Fibroblast of villous mesenchyme (primary cell): Measurements from ENCODE around the gene CAPN10. TPM values are rescaled to one million over a fixed set of nuclear protein-coding genes. Genes with fewer than 3 reads are reported as not detected.

Source experiments
- DNase-seq: peaks from one replicate; pipeline ENCODE4 v3.0.0-alpha.2; 2010; ENCODE audit warnings: low read depth
- H3K4me3 ChIP-seq: 2 replicates; pipeline ENCODE4 v1.5.1; 2011; ENCODE audit warnings: low read depth, mild to moderate bottlenecking, low read length
- CTCF ChIP-seq: IDR thresholded peaks from 2 replicates; pipeline ENCODE4 v1.5.1; 2012; ENCODE audit warnings: low read depth, mild to moderate bottlenecking, low read length; ENCODE audit not compliant: insufficient read depth
- total RNA-seq: library from RNA; depleted of rRNA; stranded (reverse); fragments of >200 nt; gene quantifications from 2 replicates; pipeline ENCODE4 v1.2.3, GENCODE V29; 2012

CAPN10 gene
- total RNA-seq, 1 donor, result 20.3 TPM

- DNase-seq, result no peak
- TF ChIP-seq CTCF, result no peak
- H3K4me3 ChIP-seq, result no peak overlapping the region
Observed at GRCh38 chr2:240643093-240643810, 56.7 kb downstream of the CAPN10 start.

- no peak for TF ChIP-seq CTCF
- no peak overlapping the region for H3K4me3 ChIP-seq
- no peak for DNase-seq
Observed at GRCh38 chr2:240643811-240644150, 57.2 kb downstream of the CAPN10 start.

- H3K4me3 ChIP-seq, result no peak overlapping the region
- DNase-seq, result no peak
- TF ChIP-seq CTCF, result no peak
Observed at GRCh38 chr2:240644171-240644651, 57.7 kb downstream of the CAPN10 start.

GRCh38 chr2:240644859-240645301, 58.3 kb downstream of the CAPN10 start:
- TF ChIP-seq CTCF, result no peak
- no peak for DNase-seq
- no peak overlapping the region for H3K4me3 ChIP-seq

DNA sequence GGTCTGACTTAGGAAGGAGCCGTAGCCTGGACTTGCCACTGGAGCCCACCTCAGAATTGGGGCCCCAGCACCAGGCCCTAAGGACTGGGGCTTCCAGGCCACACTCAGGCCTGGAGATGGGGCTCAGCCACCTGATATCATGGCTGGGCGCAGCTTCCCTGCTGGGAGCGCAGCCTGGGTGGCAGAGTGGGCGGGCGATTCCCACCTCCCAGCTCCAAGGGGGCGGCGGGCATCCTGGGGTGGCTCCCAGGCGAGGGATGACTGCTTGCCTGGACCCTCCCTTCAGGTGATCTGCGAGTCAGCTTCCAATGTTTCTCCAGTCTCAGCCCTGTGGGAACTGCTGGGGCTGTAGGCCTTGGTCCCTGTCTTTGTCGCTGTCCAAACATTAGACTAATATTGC, 58.8 kb downstream of the CAPN10 start:
- no peak overlapping the region for H3K4me3 ChIP-seq
- no peak for TF ChIP-seq CTCF
- DNase-seq, result no peak

DNA sequence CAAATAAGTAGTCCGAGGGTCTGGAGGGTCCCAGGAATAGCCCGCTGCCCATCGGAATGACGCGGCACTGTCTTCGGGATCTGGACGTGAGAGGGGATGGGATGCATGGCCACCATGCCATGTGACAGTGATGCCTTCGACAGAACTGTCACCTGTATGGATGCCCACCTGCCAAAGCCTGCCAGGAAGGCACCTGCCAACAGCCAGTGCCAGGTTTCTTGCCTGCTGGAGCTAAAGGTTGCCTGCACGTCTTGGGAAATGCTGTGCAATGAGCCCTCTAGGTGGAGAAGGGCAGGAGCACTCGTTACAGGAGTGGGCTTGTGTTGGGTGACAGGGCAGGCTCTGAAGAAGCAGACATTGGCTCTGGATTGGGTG, 59.3 kb downstream of the CAPN10 start:
- DNase-seq, result no peak
- no peak overlapping the region for H3K4me3 ChIP-seq
- no peak for TF ChIP-seq CTCF

DNA sequence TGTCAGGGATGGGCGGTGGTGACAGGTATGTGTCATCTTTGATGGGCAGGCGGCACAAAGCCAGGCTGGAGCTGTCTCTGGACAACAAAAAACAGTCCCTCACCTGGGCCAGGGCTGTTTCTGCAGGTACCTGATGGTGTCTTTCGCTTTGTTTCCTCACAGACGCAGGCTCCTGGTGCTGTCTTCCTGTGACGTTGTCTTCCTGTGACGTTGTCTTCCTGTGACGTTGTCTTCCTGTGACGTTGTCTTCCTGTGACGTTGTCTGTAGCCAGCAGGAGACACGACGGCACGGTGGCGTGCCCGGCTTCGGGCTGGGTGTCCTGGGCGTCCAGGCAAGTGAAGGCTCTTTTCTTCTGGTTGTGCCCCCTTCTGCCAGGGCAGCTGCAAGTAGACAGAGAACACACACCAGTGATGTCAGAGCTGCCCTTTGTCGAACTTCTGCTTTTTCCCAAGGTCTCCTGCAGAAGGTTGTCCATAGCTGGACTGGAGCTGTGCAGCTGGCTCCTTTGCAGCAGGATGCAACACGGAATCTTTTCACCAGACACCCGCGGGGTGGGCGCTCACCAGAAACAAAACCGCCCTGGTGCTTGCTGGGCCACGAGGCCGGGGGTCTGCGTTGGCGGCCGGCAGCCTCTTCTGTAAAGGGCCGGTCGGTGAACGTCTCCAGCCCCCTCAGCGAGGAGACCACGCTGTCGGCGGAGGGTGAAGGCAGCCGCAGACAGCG, 59.8 kb downstream of the CAPN10 start:
- H3K4me3 ChIP-seq, result no peak overlapping the region
- DNase-seq, result no peak
- no peak for TF ChIP-seq CTCF
